Measurements from ENCODE around the gene SALL1.

Gene SALL1

GRCh38 chr16:51141106-51141505, 10.0 kb downstream of the SALL1 start:
- no peak for DNase-seq (ENCODE audit: low read depth in 2 of 2)

- no peak for DNase-seq (ENCODE audit: low read depth in 2 of 2)
Observed at GRCh38 chr16:51140112-51140511, 11.0 kb downstream of the SALL1 start.

GRCh38 chr16:51139568-51139967, 11.5 kb downstream of the SALL1 start:
- no peak for DNase-seq (ENCODE audit: low read depth in 2 of 2)

- DNase-seq (ENCODE audit: low read depth in 2 of 2), result no peak
Observed at GRCh38 chr16:51138178-51138577, 12.9 kb downstream of the SALL1 start.

GRCh38 chr16:51137097-51137496, 14.0 kb downstream of the SALL1 start:
- DNase-seq (ENCODE audit: low read depth in 2 of 2), result no peak

- no peak for DNase-seq (ENCODE audit: low read depth in 2 of 2)
Observed at GRCh38 chr16:51134876-51135275, 16.2 kb downstream of the SALL1 start.

GRCh38 chr16:51134269-51134812, 16.7 kb downstream of the SALL1 start:
- no peak for DNase-seq (ENCODE audit: low read depth in 2 of 2)

GRCh38 chr16:51133688-51134087, 17.4 kb downstream of the SALL1 start:
- no peak for DNase-seq (ENCODE audit: low read depth in 2 of 2)

GRCh38 chr16:51133183-51133582, 17.9 kb downstream of the SALL1 start:
- DNase-seq (ENCODE audit: low read depth in 2 of 2), result no peak

- no peak for DNase-seq (ENCODE audit: low read depth in 2 of 2)
Observed at GRCh38 chr16:51132490-51133115, 18.5 kb downstream of the SALL1 start.

GRCh38 chr16:51131619-51132018, 19.5 kb downstream of the SALL1 start:
- DNase-seq (ENCODE audit: low read depth in 2 of 2), result no peak

- no peak for DNase-seq (ENCODE audit: low read depth in 2 of 2)
Observed at GRCh38 chr16:51129105-51129504, 22.0 kb downstream of the SALL1 start.

GRCh38 chr16:51125992-51126391, 25.1 kb downstream of the SALL1 start:
- DNase-seq (ENCODE audit: low read depth in 2 of 2), result no peak

GRCh38 chr16:51124896-51125295, 26.2 kb downstream of the SALL1 start:
- DNase-seq (ENCODE audit: low read depth in 2 of 2), result no peak

- DNase-seq (ENCODE audit: low read depth in 2 of 2), result no peak
Observed at GRCh38 chr16:51121850-51122249, 29.2 kb downstream of the SALL1 start.

- no peak for DNase-seq (ENCODE audit: low read depth in 2 of 2)
Observed at GRCh38 chr16:51120730-51121347, 30.2 kb downstream of the SALL1 start.

GRCh38 chr16:51119973-51120729, 30.9 kb downstream of the SALL1 start:
- DNase-seq (ENCODE audit: low read depth in 2 of 2), result no peak

GRCh38 chr16:51119556-51119955, 31.5 kb downstream of the SALL1 start:
- no peak for DNase-seq (ENCODE audit: low read depth in 2 of 2)

GRCh38 chr16:51116353-51116752, 34.7 kb downstream of the SALL1 start:
- DNase-seq (ENCODE audit: low read depth in 2 of 2), result no peak

GRCh38 chr16:51114382-51114781, 36.7 kb downstream of the SALL1 start:
- DNase-seq (ENCODE audit: low read depth in 2 of 2), result no peak

- no peak for DNase-seq (ENCODE audit: low read depth in 2 of 2)
Observed at GRCh38 chr16:51113236-51114125, 37.6 kb downstream of the SALL1 start.

GRCh38 chr16:51112323-51112722, 38.7 kb downstream of the SALL1 start:
- no peak for DNase-seq (ENCODE audit: low read depth in 2 of 2)
